ENCODE data around the gene C1QTNF9. TPM values are rescaled to one million over a fixed set of nuclear protein-coding genes. Genes with fewer than 3 reads are reported as not detected.

The C1QTNF9 gene
- total and polyA plus RNA-seq, 4 donors: 0.10 to 0.25 (median 0.19) TPM; not detected in 1

DNA sequence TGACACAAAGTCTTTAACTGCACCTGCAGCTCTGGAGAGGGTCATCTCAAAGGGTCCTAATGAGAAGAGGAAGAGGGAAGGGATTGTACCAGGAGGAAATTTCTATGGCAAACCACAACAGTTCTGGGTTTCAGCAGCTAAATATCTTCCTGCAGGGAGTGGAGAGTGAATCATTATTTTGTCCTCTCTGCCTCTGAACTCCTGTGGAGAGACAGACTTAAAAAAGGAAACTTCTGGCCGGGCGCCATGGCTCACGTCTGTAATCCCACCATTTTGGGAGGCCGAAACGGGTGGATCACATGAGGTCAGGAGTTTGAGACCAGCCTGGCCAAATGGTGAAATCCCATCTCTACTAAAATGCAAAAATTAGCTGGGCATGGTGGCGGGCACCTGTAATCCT is 16.9 kb upstream of the C1QTNF9 start:
- Histone ChIP-seq H3K36me3 (ENCODE audit: control insufficient read depth in 4 of 4, insufficient read depth in 3 of 4, low read depth in 1 of 4, low read length in 3 of 4) (peaks cover 25 to 90% (median 82%) of the 10 kb centered on the region in 4 donors), H3K4me3 (ENCODE audit: low read depth in 1 of 3, low read length in 3 of 3) (no peak overlapping the region), H3K27ac (ENCODE audit: low read depth in 1 of 2, low read length in 2 of 2) (no peak overlapping the region), H3K4me1 (ENCODE audit: control insufficient read depth in 4 of 4, insufficient read depth in 4 of 4, low read length in 3 of 4) (no peaks in the 10 kb centered on the region), H3K9ac (ENCODE audit: low read depth in 1 of 2, low read length in 2 of 2) (no peak overlapping the region), H3K9me3 (ENCODE audit: control insufficient read depth in 4 of 4, low read length in 3 of 4) (no peaks in the 10 kb centered on the region), H3K27me3 (ENCODE audit: control insufficient read depth in 4 of 4, insufficient read depth in 4 of 4, low read length in 3 of 4) (no peaks in the 10 kb centered on the region)
- WGBS: 95% methylated on average over 6 of the region's 6 CpGs
- no peak for DNase-seq (ENCODE audit: low spot score)
- TF ChIP-seq, protein P1, sequence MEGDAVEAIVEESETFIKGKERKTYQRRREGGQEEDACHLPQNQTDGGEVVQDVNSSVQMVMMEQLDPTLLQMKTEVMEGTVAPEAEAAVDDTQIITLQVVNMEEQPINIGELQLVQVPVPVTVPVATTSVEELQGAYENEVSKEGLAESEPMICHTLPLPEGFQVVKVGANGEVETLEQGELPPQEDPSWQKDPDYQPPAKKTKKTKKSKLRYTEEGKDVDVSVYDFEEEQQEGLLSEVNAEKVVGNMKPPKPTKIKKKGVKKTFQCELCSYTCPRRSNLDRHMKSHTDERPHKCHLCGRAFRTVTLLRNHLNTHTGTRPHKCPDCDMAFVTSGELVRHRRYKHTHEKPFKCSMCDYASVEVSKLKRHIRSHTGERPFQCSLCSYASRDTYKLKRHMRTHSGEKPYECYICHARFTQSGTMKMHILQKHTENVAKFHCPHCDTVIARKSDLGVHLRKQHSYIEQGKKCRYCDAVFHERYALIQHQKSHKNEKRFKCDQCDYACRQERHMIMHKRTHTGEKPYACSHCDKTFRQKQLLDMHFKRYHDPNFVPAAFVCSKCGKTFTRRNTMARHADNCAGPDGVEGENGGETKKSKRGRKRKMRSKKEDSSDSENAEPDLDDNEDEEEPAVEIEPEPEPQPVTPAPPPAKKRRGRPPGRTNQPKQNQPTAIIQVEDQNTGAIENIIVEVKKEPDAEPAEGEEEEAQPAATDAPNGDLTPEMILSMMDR (IDR thresholded peaks at IDR 0.05; ENCODE audit: low read depth, low read length, missing input control): no peak
- TF ChIP-seq EGR1 (IDR thresholded peaks at IDR 0.05; ENCODE audit: low read depth in 2 of 2): no peak
- no peak for TF ChIP-seq RXRA (IDR thresholded peaks at IDR 0.05)
- TF ChIP-seq FOXA2 (IDR thresholded peaks at IDR 0.05): no peak
- TF ChIP-seq FOXA1 (IDR thresholded peaks at IDR 0.05): no peak
- no peak for TF ChIP-seq SP1 (IDR thresholded peaks at IDR 0.05)
- no peak for TF ChIP-seq NR2F2 (IDR thresholded peaks at IDR 0.05)
- TF ChIP-seq, protein P2, sequence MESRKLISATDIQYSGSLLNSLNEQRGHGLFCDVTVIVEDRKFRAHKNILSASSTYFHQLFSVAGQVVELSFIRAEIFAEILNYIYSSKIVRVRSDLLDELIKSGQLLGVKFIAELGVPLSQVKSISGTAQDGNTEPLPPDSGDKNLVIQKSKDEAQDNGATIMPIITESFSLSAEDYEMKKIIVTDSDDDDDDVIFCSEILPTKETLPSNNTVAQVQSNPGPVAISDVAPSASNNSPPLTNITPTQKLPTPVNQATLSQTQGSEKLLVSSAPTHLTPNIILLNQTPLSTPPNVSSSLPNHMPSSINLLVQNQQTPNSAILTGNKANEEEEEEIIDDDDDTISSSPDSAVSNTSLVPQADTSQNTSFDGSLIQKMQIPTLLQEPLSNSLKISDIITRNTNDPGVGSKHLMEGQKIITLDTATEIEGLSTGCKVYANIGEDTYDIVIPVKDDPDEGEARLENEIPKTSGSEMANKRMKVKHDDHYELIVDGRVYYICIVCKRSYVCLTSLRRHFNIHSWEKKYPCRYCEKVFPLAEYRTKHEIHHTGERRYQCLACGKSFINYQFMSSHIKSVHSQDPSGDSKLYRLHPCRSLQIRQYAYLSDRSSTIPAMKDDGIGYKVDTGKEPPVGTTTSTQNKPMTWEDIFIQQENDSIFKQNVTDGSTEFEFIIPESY (IDR thresholded peaks at IDR 0.05): no peak
- TF ChIP-seq RAD21 (IDR thresholded peaks at IDR 0.05): no peak
- no peak for TF ChIP-seq YY1 (IDR thresholded peaks at IDR 0.05)
- TF ChIP-seq, protein P3, sequence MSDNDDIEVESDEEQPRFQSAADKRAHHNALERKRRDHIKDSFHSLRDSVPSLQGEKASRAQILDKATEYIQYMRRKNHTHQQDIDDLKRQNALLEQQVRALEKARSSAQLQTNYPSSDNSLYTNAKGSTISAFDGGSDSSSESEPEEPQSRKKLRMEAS (IDR thresholded peaks at IDR 0.05): no peak
- no peak for TF ChIP-seq JUND (IDR thresholded peaks at IDR 0.05)
- TF ChIP-seq, protein P4, sequence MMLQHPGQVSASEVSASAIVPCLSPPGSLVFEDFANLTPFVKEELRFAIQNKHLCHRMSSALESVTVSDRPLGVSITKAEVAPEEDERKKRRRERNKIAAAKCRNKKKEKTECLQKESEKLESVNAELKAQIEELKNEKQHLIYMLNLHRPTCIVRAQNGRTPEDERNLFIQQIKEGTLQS (IDR thresholded peaks at IDR 0.05): no peak
- no peak for TF ChIP-seq HNF4A (conservative IDR thresholded peaks at IDR 0.05)
- no peak for TF ChIP-seq GABPA (IDR thresholded peaks at IDR 0.05 in 1 of 2, conservative IDR thresholded peaks at IDR 0.05 in 1 of 2)
- TF ChIP-seq, protein P5, sequence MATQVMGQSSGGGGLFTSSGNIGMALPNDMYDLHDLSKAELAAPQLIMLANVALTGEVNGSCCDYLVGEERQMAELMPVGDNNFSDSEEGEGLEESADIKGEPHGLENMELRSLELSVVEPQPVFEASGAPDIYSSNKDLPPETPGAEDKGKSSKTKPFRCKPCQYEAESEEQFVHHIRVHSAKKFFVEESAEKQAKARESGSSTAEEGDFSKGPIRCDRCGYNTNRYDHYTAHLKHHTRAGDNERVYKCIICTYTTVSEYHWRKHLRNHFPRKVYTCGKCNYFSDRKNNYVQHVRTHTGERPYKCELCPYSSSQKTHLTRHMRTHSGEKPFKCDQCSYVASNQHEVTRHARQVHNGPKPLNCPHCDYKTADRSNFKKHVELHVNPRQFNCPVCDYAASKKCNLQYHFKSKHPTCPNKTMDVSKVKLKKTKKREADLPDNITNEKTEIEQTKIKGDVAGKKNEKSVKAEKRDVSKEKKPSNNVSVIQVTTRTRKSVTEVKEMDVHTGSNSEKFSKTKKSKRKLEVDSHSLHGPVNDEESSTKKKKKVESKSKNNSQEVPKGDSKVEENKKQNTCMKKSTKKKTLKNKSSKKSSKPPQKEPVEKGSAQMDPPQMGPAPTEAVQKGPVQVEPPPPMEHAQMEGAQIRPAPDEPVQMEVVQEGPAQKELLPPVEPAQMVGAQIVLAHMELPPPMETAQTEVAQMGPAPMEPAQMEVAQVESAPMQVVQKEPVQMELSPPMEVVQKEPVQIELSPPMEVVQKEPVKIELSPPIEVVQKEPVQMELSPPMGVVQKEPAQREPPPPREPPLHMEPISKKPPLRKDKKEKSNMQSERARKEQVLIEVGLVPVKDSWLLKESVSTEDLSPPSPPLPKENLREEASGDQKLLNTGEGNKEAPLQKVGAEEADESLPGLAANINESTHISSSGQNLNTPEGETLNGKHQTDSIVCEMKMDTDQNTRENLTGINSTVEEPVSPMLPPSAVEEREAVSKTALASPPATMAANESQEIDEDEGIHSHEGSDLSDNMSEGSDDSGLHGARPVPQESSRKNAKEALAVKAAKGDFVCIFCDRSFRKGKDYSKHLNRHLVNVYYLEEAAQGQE (IDR thresholded peaks at IDR 0.05): no peak
- TF ChIP-seq TAF1 (conservative IDR thresholded peaks at IDR 0.05): no peak
- TF ChIP-seq HNF4G (IDR thresholded peaks at IDR 0.05): no peak

Measured in liver (tissue), 9 donors.